Measurements from ENCODE around the gene CAVIN2. TPM values are rescaled to one million over a fixed set of nuclear protein-coding genes. Genes with fewer than 3 reads are reported as not detected.

Gene CAVIN2
- total RNA-seq, 1 donor from 2014 or later, result 50.6 TPM

DNA sequence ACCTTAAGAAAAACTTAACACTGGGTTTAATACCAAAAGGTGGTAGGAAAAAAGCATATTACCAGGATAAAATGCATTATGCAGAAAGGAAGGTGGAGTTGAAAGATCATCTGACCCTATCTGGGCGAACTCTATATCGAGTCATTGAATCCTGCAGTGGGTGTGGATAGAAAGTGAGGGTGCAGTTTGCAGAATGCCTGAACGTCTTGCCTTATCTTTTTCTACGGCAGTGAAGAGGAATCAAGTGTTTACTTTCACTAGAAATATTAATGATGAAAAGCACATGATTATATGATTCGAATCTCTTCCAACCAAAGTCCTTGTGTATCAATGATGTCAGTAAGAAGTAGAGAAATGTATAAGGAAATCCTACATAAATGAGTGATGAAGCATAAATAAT, 4.3 kb upstream of the CAVIN2 start:
- Histone ChIP-seq H3K4me3 (no peak overlapping the region), H3K4me1 (peaks cover 21% of the 10 kb centered on the region), H3K27me3 (no peaks in the 10 kb centered on the region), H3K27ac (no peak overlapping the region), H3K36me3 (no peaks in the 10 kb centered on the region), H3K9me3 (no peaks in the 10 kb centered on the region)
- TF ChIP-seq POLR2A (IDR thresholded peaks at IDR 0.05) (no peak), CTCF (IDR thresholded peaks at IDR 0.05) (no peak), POLR2AphosphoS5 (IDR thresholded peaks at IDR 0.05; ENCODE audit: insufficient read depth in 1 of 2, low read depth in 1 of 2) (no peak)
- intact Hi-C loops (cut with DNase I), result no loop called here
- no peak for DNase-seq (ENCODE audit: extremely low spot score in 2 of 2)

- intact Hi-C loops (cut with DNase I), result no loop called here
- no peak overlapping the region for H3K4me3 ChIP-seq
- H3K36me3 ChIP-seq, result no peaks in the 10 kb centered on the region
- no peak for DNase-seq (ENCODE audit: extremely low spot score in 2 of 2)
- H3K27me3 ChIP-seq, result no peaks in the 10 kb centered on the region
- no peak overlapping the region for H3K27ac ChIP-seq
- TF ChIP-seq CTCF (IDR thresholded peaks at IDR 0.05) (no peak), POLR2AphosphoS5 (IDR thresholded peaks at IDR 0.05; ENCODE audit: insufficient read depth in 1 of 2, low read depth in 1 of 2) (no peak), POLR2A (IDR thresholded peaks at IDR 0.05) (no peak)
- no peaks in the 10 kb centered on the region for H3K9me3 ChIP-seq
- H3K4me1 ChIP-seq, result peaks cover 38% of the 10 kb centered on the region
Observed at GRCh38 chr2:191848771-191849767, 2.2 kb upstream of the CAVIN2 start.

GRCh38 chr2:191847764-191848163, 876 bp upstream of the CAVIN2 start:
- Histone ChIP-seq H3K27me3 (no peaks in the 10 kb centered on the region), H3K9me3 (no peaks in the 10 kb centered on the region), H3K36me3 (no peaks in the 10 kb centered on the region), H3K4me3 (no peak overlapping the region), H3K4me1 (peaks cover 38% of the 10 kb centered on the region), H3K27ac (peak overlapping the region; percentile 68)
- intact Hi-C loops (cut with DNase I), result no loop called here
- DNase-seq (ENCODE audit: extremely low spot score in 2 of 2), result no peak
- TF ChIP-seq CTCF (IDR thresholded peaks at IDR 0.05) (no peak), POLR2AphosphoS5 (IDR thresholded peaks at IDR 0.05; ENCODE audit: insufficient read depth in 1 of 2, low read depth in 1 of 2) (no peak), POLR2A (IDR thresholded peaks at IDR 0.05) (no peak)

- intact Hi-C loops (cut with DNase I), result no loop called here
- Histone ChIP-seq H3K4me1 (peaks cover 38% of the 10 kb centered on the region), H3K27ac (peak overlapping the region; percentile 68), H3K9me3 (no peaks in the 10 kb centered on the region), H3K4me3 (peak overlapping the region; percentile 45 to 46), H3K27me3 (no peaks in the 10 kb centered on the region), H3K36me3 (no peaks in the 10 kb centered on the region)
- DNase-seq (ENCODE audit: extremely low spot score in 2 of 2), result no peak
- TF ChIP-seq POLR2AphosphoS5 (IDR thresholded peaks at IDR 0.05; ENCODE audit: insufficient read depth in 1 of 2, low read depth in 1 of 2) (no peak), POLR2A (IDR thresholded peaks at IDR 0.05) (no peak), CTCF (IDR thresholded peaks at IDR 0.05) (no peak)
Observed at GRCh38 chr2:191845876-191846514, 893 bp downstream of the CAVIN2 start.
